GM18867 (cell line): ENCODE measurements around the gene LRATD1.
"Not testable (repeated sequence)": the region's sequence is repeated elsewhere in the genome, so short reads cannot be mapped to it uniquely, and the experiment has no call there.

Experiments used
- ATAC-seq: cut with Tn5 transposase; IDR thresholded peaks from one replicate; pipeline ENCODE4 v1.9.1; 2021; ENCODE audit warnings: mild to moderate bottlenecking, moderate library complexity; ENCODE audit not compliant: unreplicated experiment

The LRATD1 gene, protein sequence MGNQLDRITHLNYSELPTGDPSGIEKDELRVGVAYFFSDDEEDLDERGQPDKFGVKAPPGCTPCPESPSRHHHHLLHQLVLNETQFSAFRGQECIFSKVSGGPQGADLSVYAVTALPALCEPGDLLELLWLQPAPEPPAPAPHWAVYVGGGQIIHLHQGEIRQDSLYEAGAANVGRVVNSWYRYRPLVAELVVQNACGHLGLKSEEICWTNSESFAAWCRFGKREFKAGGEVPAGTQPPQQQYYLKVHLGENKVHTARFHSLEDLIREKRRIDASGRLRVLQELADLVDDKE

DNA sequence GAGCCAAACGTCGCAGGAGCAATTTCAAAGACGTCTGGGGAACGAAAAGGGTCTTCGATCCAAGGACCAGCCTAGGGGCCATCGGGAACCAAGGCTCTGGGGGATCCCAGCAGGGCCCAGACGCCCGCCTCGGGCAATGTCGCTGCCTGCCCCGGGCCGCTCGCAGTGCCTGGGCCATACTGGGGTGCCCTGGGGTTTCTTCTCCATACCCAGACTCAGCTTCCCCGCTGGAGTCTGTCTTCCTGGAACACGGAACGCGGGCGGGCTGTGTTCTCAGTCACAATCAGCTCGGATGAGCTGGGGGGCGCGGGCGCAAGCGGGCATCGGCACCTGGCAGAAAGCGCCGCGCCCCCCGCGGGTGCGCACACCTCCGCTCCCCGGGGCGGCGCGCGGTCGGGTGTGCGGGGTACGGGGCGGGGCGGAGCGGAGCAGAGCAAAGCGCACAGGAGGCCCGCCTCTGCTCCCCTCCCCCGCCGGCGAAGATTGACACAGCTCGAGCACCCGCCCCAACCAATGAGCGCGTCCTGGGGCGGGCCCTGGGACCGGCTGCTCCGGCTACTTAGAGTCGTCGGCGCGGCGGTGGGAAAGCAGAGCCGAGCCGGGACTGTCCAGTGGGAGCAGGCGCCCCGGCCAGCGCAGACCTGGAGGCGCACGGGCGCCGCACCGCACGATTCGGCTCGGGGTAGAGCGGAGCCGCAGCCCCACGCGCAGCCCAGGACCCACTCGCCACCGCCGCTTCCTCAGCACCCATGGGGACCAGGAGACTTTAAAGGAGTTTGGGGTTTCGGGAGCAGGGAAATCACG is at the start of gene LRATD1:
Gene LRATD1 (plus strand): TSS at position 585 of the 804 bp plus-strand sequence. CDS start 1,263 bp downstream, outside the sequence.
- ATAC-seq = no peak

GRCh38 chr2:14583059-14583458 is 49.5 kb upstream of the LRATD1 start:
- no peak for ATAC-seq

DNA sequence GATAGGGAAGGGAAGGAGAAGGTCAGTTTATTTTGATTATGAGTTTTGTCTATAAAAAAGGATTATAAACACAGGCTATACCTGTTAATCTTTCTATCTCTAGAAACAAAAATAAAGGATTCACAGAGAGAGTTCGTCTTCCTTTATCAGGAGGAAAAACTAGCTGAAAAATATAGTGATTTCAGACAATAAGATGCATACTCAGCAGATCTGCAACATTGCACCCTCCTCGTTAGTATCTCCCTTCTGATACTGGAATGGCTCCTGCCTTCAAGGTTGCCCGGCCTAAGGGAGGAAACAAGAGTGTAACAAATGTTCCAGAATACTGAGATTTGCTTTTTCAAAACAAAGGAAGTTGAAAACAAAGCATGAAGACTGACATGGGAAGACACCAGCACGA is 48.7 kb upstream of the LRATD1 start:
- ATAC-seq = no peak

DNA sequence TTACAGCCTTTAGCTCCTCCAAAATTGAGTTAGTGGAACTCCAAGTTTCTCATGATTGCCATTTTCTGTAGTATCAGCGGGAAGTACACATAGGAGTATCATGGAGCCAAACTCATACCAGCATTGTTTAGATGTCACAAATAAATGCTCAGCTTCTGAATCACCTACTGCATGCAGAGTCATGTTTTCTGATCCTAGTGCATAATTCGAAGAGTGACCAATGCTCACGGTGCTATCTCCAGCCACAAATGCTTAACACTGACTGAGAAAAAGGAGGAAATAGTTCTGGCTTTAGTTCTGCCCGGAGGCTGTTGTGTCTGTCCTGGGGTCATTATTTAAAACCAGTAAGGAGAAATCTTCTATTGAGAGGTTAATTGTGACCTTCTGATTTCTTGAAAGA is 45.4 kb upstream of the LRATD1 start:
- ATAC-seq = no peak

DNA sequence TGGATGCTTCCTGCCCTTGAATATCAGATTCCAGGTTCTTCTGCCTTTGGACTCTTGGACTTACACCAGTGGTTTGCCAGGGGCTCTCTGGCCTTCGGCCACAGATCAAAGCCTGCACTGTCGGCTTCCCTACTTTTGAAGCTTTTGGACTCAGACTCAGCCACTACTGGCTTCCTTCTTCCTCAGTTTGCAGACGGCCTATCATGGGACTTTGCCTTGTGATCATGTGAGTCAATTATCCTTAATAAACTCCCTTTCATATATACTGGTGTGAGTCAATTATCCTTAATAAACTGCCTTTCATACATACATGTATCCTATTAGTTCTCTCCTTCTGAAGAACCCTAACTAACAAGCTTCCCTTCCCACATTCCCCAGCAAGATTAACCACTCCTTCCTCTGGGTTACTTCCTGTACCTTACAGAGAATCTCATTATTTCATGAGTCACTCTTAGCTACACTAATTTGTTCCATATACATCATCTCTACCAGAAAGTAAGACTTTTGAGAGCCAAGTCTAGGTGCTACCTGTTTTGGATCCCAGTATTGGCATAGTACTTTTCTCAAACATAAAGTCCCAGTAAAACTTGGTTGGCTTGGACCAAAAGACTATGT is 31.3 kb upstream of the LRATD1 start:
- ATAC-seq = no peak

GRCh38 chr2:14602309-14602708 is 30.2 kb upstream of the LRATD1 start:
- no peak for ATAC-seq

DNA sequence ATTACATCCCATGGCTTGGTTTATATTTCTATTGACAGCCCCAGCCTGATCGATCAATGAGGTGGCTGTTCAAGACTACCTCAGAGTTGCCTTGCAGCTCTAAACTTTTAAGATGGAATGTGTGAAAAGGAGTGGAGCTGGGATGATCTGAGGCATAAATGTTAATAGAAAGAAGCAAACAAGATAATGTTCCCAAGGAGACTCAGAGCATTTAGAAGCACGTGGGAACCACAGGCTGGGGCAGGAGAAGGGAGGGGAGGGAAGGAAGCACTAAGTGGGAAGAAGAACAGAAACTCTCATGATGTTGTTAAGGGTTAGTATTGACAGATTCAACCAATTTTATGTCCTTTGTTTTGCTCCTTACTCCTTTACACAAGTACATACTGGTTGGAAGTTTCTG is 28.8 kb upstream of the LRATD1 start:
- ATAC-seq = no peak

DNA sequence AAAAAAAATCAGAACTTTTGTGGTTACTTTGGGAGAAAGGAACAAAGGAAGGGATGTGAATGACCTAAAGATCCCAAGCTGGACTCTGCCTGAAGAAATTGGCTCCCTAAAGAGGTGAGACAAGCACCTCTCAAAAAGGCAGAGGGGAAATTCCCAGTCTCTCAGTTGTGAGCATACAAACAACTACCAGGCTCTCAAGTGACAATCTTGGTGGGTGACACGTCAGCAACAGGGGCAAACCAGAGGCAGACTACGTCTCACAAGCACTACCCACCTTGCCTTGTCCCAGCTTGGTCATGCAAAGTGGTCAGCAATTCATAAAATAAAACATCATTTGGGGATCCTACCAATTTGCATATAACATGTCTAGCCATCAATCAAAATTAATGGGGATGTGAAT is 24.3 kb upstream of the LRATD1 start:
- no peak for ATAC-seq

DNA sequence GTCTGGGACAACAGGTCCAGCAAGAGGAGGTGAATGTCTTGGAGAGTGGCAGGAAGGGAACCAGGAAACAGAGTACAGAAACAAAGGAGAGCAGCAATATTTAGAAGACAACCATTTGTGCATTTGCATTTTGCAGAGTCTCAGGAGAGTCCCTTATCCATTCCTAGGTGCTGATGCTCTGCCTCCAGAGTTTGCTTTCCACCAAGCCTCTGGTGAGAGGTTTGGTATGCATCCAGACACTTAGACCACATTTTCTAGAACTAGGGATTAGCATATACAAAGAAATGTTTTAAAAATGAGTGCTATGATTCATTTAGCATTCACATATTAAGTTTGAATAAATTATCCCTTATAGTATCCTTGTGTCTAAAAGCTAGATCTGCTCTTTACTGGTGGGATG is 18.5 kb upstream of the LRATD1 start:
- no peak for ATAC-seq

GRCh38 chr2:14615121-14615520 is 17.4 kb upstream of the LRATD1 start:
- no peak for ATAC-seq

DNA sequence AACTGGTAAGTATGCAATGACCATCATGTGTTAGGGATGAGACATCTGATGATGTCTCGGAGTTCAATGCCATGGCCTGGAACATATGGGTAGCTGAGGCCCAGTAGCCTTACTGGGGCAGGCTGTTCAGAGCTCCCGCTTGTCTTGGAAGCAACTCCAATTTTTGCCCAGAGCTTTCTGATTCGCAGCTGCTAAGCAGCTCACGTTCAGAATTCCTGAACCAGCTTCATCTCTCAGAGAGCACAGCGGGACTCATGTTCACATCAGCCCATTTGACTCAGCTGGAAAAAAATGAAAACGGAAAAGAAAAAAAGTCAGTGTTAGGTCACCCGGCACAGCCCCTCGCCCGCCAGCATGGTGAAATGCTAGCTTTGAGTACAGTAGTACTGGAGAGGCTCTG is 16.8 kb upstream of the LRATD1 start:
- no peak for ATAC-seq

DNA sequence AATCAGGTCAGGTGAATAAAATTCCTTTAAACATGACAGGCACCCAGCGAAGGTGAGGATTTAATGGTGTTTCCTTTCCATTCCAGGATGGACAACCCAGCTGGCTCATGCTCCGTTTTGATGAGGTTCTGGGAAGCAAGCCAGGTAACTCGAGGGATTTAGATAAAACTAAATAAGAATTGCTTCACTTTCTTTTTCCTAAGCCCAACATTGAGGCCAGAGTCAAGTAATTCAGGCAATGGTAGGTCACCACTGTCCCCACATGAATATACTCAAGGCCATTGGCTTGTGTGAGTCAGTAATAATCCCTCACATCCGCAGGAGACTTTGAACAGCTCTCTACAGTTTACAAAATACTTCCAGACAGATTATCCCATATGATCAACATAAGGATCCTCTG is 16.2 kb upstream of the LRATD1 start:
- no peak for ATAC-seq

GRCh38 chr2:14616950-14617349 is 15.6 kb upstream of the LRATD1 start:
- no peak for ATAC-seq

DNA sequence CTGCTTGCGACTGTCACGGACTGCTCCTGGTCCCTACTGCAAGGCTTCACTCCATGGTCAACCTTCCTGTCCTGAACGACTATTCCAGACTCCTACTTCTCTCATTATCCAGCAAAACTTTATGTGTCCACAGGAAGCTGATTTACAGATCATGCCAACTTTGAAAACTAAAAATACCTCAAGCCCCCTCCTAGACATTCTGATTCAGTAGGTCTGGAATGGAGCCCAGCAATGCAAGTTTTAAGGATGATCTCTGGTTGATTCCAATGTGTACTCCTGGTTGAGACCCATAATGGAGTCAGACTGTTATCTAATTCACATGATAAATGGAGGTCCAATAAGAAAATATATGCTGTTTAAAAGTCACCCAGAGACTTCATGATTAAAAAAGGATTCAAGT is 13.1 kb upstream of the LRATD1 start:
- no peak for ATAC-seq

DNA sequence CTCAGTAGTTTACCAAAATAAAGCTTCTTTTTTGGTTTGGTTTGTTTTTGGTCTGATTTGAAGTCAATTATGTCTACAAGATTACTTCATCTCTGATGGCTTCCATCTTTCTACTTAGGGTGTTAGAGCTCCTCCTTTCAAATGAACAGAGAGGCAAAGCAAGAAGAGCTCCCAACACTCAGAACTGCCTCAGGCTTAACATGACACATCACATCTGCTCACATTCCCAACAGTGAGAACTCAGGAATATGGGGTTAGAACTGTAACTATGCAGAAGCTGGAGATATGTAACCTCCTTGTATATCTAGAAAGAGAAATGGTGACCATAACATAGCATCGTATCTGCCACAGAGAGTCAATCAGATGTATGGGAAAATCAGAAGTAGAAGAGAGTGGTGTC is 11.4 kb upstream of the LRATD1 start:
- ATAC-seq = no peak

- ATAC-seq = no peak
These were observed 10.5 kb upstream of the LRATD1 start for GRCh38 chr2:14621906-14622549.

GRCh38 chr2:14622550-14622939 is 10.0 kb upstream of the LRATD1 start:
- not testable (repeated sequence) for ATAC-seq

DNA sequence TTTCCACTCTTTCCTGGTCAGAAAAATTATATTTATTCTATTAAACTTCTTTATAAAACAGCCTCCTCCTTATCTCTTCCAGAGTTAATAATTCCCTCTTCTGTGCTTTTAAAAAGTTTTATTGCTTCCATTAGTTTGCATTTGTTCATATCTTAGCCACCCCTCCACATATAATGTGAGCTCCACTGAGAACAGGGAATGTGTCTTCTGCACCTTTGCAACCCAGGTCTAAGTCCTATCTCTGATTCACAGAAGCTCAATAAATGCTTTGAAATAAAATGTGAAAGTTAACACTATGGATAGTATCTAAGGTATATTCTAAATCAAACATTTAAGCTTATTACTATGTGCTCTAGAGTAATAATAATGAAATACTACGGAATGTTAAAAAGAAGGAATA is 9.3 kb upstream of the LRATD1 start:
- no peak for ATAC-seq

- no peak for ATAC-seq
These were observed 5.6 kb upstream of the LRATD1 start for GRCh38 chr2:14626873-14627272.

GRCh38 chr2:14628901-14629300 is 3.6 kb upstream of the LRATD1 start:
- ATAC-seq = no peak

DNA sequence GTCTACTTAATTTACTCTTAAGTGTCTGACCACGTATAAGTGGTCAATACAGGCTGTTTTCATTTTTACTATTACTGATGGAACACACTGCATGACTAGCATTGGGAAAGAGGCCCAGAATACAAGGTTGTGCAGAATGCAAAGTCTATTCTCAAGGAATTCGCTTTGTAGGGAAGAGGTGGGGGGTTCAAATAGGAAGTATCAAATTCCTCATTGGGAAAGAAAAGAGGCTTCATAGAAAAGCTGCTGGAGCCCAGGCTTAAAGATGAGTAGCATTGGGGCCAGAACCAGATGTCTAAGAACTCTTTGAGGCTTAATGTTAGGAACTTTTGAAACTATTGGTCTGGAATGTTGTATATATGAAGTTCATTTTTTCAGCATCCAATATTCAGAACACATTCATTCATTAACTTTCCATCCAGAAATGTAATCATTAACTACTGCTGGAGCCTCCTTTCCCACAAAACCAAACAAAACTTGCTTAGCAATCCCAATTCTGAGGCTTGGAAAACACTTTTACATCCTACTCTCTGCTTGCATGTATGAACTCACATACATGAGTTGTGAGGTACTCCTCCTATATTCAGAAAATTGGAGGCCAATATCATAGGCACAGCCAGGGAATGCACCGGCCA is 994 bp upstream of the LRATD1 start:
- no peak for ATAC-seq
